GM19035 (cell line): ENCODE measurements around the gene GFRA1.

ENCODE experiments used
- ATAC-seq: cut with Tn5 transposase; IDR thresholded peaks from one replicate; pipeline ENCODE4 v1.9.1; 2021; ENCODE audit not compliant: unreplicated experiment

Gene GFRA1

DNA sequence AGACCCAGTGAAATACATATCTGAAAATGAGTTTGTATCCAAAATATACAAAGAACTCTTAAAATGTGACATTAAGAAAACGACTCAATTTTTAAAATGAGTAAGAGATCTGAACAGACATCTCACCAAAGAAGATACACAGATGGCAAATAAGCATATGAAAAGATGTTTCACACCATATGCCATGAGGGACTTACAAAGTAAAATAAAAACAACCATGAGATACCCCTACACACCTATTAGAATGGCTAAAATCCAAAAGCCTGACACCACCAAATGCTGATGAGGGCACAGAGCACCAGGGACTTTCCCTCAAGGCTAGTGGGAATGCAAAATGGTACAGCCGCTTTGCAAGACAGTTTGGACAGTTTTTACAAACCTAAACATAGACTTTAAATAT lies 27.9 kb downstream of the GFRA1 start:
- no peak for ATAC-seq

DNA sequence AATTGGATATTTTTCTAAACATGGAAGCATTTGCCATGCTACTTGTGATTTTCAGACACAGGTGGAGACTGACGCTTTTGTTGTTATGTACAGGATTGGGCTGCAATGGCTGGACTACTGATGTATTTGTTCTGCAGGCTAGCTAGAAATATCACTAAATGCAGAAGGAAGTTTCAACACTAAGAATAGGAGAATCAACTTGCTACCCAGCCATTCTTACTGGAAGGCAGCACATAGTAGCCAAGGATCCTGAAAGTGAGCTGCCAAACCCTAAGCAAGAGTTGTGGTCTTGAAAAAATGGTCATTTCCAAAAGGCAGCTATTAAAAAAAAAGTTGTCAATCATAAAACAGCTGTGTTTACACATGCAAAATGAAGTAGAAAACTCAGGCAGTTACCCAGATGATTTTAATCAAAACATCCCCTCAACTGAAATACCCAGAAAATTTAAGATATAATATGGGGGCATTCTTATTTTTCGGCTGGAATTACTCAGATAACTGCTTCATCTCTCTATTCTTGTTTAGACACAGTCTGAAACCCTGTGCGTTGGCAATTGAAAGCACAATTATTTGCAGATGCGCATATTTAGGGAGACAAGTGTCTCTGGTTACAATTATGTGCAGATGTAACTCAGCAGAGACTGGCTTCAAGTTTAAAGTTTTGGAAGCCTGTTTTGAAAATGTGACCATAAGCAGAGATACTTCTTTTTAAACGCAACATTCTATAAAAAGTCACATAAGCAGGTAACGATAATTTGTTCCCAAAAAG lies 31.2 kb downstream of the GFRA1 start:
- ATAC-seq = no peak

DNA sequence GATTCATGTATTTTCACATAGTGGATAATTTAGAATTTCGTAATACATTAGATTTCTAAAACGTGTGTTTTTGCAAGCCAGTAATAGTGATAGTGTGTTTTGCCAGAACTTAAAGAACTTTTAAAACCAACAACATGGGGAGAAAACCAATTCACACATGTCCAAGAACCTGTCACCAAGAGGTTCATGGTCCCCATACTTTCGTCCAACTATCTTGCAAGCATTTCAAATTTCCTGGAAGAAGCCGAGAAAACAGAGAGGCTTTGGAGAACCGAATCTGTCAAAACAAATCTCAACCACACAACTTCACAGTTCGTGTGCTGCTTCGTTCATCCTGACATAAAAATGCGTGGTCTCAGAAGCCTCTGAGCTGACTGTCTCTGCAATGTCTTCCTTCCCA lies 31.9 kb downstream of the GFRA1 start:
- no peak for ATAC-seq

DNA sequence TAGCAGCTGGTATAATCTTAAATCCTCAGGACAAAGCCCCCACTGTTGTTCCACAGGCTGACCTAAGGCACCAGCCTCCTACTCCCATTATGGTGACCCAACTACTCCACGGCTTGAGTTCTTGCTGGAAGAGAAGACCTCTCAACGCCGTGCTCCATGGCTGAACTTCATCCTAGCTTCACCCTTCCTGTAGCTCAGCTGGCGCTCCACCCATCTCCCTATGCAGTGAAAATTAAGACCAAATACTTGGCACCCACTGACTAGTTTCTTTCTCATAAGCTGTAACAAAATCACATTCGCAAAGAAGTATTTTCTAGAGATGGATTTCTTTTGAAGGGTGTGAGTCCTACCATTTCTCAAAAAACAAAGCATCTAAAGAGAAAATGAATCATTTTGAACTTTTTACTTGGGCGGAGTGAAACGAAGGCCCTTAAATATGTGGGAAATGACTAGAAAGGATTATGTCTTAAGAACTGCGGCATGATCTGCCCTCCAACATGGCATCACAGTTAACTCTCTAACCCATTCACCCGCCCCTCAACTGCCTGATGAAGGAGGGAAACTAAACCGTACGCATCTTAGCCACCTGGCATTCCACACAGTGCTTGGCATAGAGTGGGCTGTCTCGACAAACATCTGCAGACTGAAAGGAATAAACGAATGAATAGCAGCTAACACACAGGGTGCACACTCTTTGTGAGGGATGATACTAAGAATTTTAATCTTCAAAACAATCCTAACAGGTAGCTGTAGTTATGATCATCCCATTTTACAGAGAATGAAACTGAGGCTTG lies 32.7 kb downstream of the GFRA1 start:
- no peak for ATAC-seq

DNA sequence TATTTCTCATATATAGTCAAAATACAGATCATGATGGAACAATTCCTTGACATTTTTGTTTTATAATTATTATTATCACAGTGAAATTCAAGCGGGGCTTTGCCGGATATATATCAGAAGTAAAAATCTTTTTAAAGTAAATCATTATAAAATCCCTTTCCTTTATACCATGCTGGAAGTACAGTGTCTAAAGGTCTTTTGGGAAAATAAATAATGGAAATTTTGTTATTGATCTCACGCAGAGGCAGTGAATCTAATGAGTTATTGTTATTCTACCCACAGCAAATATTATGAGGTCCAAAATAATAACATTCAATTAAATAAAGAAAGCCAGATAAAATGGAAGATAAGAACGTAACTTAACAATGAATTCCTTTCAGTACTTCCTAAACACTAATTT lies 33.8 kb downstream of the GFRA1 start:
- ATAC-seq = no peak

DNA sequence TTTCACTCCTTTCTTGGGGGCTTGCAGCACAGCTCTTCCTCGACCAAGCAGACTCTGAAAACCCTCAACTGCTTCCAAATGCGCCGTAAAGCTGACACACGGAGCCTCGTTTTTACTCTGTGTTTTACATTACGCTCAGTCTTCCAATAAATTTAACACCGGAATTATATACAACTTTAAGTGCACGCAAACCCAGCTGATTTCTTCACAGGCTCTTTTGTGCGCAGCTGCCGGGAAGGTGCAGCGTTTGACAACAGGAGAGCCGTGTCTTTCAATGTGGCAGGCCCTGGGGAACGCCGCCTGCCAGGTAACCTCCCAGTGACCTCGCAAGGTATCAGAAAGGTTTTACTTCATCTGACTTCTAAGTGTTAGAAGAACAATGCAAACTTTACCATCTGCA lies 35.0 kb downstream of the GFRA1 start:
- ATAC-seq = no peak

DNA sequence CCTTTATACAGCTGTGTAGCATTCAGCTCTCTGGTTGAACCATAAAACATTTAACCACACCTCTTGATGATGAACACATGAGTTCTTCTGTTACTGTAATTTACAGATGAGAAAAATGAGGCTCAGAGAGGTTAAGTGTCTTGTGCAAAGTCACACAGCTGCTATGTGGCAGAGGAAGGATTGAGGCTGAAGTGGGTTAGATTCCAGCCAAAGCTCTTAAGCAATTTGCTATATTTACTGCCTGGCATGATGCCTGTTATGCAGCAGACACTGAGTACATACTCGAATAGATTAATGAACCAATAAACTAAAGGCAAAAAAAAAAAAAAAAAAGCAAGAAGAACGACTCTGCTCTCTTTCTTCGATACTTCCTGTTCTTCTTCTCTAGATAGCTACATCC lies 35.7 kb downstream of the GFRA1 start:
- no peak for ATAC-seq

DNA sequence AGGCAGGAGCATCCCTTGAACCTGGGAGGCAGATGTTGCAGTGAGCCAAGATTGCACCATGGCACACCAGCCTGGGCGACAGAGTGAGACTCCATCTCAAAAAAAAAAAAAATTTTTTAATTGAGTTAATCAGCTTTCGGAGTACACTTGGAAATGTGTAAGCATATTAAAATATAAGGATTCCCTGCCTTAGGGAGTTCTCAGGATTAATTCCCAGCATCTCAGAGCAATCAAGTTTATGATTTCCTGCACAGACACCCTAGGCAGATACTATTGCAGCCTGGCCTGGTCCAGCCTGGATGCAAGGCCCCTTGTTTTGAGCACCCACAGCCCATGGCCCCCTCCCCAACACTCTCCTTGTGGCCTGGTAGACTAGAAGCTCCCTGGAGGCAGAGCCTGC lies 39.8 kb downstream of the GFRA1 start:
- ATAC-seq = no peak

DNA sequence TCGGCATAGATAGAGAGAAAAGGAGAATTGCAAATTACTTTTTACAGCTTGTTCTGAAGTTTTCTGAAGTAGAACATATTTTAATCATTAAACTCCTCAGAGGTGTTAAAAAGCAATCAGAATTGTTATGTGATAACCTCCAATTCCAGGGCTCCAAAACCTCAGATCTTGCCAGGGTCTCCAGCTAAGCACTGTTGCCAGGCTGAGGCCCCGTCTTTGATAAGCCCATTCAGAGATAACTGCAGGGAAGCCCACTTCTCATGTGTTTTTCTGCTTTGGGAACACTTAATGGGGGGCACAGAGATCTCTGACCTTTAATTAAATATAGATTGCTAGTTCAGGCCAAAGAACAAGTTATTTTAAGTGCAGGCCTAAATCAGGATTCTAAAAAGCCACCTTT lies 40.4 kb downstream of the GFRA1 start:
- no peak for ATAC-seq

DNA sequence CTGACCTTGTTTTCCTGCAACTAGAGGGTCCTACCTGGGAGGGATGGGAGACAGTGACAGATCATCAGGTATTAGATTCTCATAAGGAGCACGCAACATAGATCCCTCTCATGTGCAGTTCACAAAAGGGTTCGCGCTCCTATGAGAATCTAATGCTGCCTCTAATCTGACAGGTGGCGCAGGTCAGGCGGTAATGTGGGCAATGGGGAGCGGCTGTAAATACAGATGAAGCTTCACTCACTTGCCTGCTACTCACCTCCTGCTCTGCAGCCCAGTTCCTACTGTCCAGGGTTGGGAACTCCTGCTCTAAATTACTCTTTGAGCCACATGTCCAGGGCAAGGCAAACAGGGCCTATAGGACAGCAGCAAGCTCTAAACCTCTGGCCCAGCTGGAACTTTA lies 46.2 kb downstream of the GFRA1 start:
- no peak for ATAC-seq

DNA sequence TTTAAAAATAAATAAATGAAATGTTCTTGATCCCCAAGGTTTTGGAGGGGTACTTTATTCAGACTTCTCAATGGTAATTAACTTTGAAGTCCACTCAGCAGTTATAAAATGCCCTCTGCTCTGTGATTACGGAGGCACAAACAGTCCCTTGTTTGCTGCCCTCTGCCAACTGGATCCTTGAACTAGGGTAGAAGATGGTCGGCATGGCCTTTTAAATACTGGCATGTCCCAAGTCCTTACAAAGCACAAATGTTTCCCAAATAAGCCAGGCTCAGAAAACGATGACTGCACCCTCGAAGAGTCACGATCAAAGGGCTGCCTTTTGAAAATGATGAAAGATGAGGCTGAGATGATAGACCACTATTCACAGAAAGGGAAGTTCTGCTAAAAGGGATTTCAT lies 47.0 kb downstream of the GFRA1 start:
- ATAC-seq = no peak

DNA sequence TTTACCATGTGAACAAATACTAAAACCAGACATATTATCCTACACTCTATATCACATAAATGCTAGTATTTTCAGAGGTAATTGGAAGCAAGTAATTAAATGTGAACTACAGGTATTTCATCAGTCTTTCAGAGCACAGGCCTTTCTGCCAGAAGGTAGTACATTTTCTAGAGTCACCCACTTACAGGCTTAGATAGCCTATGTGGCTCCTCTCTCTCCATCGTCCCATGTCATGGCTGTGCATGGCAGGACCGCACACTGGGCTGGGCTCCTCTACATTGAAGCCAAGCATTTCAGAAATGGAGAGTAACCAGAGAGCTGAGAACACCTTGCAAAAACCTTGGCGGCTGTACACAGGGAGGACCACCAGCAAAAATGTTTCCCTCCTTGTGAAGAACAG lies 49.7 kb downstream of the GFRA1 start:
- no peak for ATAC-seq

DNA sequence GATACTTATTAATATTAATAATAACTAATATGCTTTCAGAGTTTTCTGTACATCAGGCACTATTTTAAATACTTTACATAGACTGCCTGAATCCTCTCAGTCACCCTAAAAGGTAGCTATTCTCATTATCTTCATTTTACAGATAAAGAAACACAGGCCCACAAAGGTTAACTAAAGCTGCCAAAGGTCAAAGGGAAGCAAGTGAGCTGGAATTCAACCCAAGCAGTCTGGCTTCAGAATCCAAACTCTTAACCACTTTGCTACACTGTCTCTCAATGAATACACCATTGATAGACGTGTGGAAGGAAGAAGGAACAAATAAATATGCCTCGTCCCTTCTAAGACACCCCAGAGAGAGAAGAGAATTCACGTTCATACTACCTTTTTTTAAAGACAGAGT lies 52.0 kb downstream of the GFRA1 start:
- no peak for ATAC-seq

DNA sequence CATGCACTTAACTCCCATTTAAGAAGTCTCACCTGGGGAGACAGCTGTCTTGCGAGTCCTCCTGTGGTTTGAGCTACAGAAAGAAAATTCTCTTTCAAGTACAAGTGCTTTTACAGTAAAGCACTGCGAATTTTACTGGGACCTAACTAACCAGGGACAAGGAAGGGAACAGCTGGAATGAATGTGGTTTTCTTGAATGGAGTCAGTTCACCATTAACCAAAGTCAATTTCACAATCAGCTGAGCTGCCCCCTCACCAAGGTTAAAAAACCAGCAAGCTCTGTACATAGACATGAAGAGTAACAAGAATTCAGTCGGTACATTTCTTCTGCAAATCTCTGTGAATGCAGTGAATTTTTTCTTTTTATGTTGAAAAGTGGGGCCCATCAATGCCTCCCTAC lies 56.3 kb downstream of the GFRA1 start:
- ATAC-seq = no peak

DNA sequence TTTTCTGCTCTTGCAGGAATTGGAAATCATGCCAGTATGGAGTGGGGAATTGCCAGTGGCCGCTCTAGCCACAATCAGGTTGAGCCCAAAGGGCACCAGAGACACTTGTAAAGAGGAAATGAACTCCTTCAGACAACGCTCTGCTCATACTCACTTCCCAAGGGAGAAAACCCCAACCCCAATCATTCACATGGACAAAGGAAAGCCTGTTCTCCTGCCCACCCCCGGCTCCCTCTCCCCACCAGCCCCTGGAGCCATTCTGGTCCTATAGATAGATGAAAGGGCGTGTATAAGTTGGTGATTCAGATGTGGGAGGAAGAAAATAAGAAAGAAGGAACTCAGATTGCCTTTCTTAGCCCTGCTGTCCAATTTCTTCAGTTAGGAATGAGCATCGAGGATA lies 57.4 kb downstream of the GFRA1 start:
- ATAC-seq = no peak

DNA sequence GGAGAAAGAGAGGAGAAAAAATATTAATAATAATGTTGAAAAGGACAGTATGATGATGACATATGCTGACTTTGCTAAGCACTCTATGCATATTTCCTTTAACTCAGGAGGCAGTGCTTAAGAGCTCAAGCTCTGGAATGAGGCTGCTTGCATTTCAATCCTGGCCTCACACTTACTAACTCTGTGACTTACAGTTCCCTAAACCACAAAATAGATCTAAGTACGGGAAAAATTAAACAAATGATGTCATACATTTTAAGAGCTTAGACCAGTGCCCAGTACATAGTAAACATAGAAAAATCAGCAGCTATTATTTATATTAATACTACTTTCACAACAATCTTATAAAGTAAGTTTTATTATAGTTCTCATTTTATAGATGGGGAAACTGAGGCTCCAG lies 61.3 kb downstream of the GFRA1 start:
- no peak for ATAC-seq

DNA sequence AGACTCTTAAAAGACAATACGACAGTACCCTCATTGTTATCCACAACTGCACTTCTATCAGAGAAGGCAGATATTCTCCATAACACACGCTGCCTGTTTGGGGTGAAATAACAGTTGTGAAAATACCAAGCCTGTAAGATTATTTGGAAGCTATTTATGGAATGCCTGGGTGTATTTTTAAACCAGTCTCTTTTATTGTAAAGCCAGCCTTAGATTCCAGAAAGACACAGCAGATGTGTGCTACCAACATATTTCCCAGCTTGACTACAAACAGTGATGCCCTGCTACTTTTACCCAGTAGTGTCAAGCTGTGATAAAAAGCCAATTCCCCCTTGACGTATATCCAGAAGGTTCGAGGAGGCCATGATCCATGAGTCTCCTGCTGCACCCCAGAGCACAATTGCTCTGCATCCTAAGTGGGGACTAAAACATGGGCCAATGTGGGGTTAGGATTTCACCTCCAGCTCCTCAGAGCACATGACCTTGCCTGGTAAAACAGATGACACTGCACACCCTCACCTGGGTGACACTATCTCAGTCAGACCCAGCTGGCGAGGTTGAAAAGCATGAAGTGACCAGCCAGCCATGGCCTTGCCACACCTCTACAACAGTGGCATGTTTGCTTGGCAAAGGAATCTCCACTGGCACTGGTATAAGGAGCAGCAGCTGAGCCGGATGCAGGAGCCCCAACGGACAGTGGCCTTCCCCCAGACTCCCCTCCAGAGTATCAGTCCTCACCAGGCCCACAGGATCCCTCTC lies 62.2 kb downstream of the GFRA1 start:
- no peak for ATAC-seq

DNA sequence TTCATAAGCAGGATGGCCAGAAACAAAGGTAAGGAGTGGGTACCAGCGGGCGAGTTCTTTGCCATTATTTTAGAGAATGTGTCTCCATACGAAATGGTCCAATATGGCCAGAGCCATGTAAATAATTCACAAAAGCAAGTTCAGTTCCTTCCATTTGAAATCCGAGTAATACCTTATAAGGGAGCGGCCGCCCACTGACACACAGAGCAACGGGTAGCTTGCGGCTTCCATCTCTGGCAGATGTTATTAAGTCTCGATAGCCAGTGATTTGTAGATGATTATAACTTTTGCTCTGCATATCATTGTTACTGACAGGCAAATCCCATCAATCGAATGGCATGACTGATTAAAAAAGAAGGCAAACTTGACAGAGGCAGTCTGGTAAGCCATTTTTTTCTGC lies 63.2 kb downstream of the GFRA1 start:
- no peak for ATAC-seq

DNA sequence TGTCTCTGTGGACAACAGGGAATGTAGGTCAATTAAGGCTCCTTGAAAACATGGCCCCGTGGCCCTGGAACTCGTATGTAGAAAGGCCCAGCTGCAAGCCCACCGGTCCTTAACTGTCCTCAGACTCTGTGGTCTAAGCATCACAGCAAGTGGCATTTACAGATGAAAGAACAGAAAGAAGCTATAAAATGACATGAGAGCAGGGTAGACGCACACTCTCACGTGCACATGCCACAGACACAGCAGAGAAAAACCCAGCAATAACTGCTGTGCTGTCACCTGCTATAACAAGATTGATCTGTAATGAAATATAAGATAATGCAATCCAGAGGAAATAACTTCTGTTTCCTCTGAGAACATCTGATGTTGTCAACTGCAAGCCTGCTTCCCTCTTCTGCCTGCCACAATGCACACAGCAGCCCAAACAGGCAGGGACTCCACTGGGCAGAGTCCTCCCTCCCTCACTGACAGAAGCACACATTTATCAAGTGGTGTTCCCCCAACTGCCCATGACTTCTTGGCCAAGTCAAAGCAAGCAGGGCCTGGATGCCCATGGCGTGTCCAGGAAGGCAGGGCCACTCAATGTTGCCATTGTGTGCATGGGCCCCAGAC lies 63.9 kb downstream of the GFRA1 start:
- no peak for ATAC-seq

DNA sequence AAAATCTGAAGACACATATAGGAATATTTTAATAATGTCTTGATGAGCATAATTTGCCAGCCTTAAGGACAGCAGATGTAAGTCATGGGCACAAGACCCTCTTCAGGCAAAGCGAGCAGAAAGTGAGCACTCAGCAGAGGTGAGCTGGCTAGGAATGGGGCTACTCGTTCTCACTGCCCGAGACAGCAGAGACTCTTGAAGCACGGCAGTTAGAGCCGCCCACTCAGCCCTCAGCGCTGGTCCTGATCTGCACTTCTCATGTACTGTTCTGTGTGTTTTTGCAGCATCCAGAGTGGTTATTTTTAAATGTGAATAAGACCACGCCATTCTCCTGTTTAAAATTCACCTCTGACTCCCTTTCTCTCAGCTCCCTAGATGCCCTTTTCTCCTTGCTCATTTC lies 65.3 kb downstream of the GFRA1 start:
- no peak for ATAC-seq

DNA sequence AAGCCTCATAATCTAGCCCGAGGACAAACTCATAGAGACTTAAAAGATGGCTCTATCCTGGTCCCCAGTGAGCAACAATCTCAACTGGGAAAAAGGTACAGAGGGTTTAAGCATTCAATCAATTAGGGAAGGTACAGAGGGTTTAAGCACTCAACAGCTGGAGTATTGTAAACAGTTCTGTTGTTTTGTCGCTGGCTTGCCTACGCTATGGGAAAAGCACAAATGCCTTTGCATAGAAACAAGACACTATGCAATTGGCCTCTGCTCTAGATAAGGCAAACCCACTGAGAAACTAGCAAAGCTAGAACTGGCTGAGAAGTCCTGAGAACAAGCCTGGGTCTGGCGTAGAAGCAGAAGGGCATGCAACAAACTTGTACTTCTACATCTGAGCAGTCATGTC lies 69.3 kb downstream of the GFRA1 start:
- ATAC-seq = no peak
